Measurements from ENCODE around the gene FUBP3.

GRCh38 chr9:130535818-130536521, 43.4 kb upstream of the FUBP3 start:
- TF ChIP-seq GATA2 (IDR thresholded peaks at IDR 0.05; ENCODE audit: low read depth, low read length) (no peak), GATA3 (IDR thresholded peaks at IDR 0.05; ENCODE audit: low read depth, low read length) (no peak)
